Glomerular visceral epithelial cell (primary cell): ENCODE measurements around the gene NEK1.
A peak's percentile ranks its signal among the peaks of the same experiment; 100 is the strongest.

Experiments
- DNase-seq: peaks from one replicate; pipeline ENCODE4 v3.0.0-alpha.2; 2016; ENCODE audit errors: extremely low spot score

Gene NEK1

GRCh38 chr4:169420291-169420690 lies 192.1 kb downstream of the NEK1 start:
- DNase-seq, result no peak

GRCh38 chr4:169418846-169419245 lies 193.5 kb downstream of the NEK1 start:
- DNase-seq, result no peak

- DNase-seq, result no peak
Measured at GRCh38 chr4:169417629-169418282, 194.6 kb downstream of the NEK1 start.

GRCh38 chr4:169416997-169417396 lies 195.4 kb downstream of the NEK1 start:
- DNase-seq, result no peak

- DNase-seq, result no peak
Measured at GRCh38 chr4:169416461-169416860, 195.9 kb downstream of the NEK1 start.

- DNase-seq, result no peak
Measured at GRCh38 chr4:169414913-169415312, 197.5 kb downstream of the NEK1 start.

GRCh38 chr4:169412046-169412445 lies 200.3 kb downstream of the NEK1 start:
- DNase-seq, result no peak

GRCh38 chr4:169410839-169411770 lies 201.3 kb downstream of the NEK1 start:
- DNase-seq, result peak; percentile 41

- no peak for DNase-seq
Measured at GRCh38 chr4:169407217-169407845, 205.1 kb downstream of the NEK1 start.

GRCh38 chr4:169404960-169405359 lies 207.4 kb downstream of the NEK1 start:
- no peak for DNase-seq

GRCh38 chr4:169400832-169401231 lies 211.6 kb downstream of the NEK1 start:
- DNase-seq, result no peak

- no peak for DNase-seq
Measured at GRCh38 chr4:169399976-169400767, 212.2 kb downstream of the NEK1 start.

- DNase-seq, result no peak
Measured at GRCh38 chr4:169398316-169398715, 214.1 kb downstream of the NEK1 start.

GRCh38 chr4:169397762-169398161 lies 214.6 kb downstream of the NEK1 start:
- no peak for DNase-seq

GRCh38 chr4:169385376-169385775 lies 227.0 kb downstream of the NEK1 start:
- no peak for DNase-seq

- DNase-seq, result no peak
Measured at GRCh38 chr4:169384779-169385178, 227.6 kb downstream of the NEK1 start.

- DNase-seq, result no peak
Measured at GRCh38 chr4:169383724-169384123, 228.7 kb downstream of the NEK1 start.

- no peak for DNase-seq
Measured at GRCh38 chr4:169379688-169380087, 232.7 kb downstream of the NEK1 start.

- no peak for DNase-seq
Measured at GRCh38 chr4:169377367-169377766, 235.0 kb downstream of the NEK1 start.

- DNase-seq, result no peak
Measured at GRCh38 chr4:169376421-169376820, 236.0 kb downstream of the NEK1 start.

- no peak for DNase-seq
Measured at GRCh38 chr4:169372791-169373190, 239.6 kb downstream of the NEK1 start.

- no peak for DNase-seq
Measured at GRCh38 chr4:169369634-169370033, 242.7 kb downstream of the NEK1 start.
